PFSK-1 (cell line): Measurements from ENCODE around the gene AQP5.

ENCODE experiments used
- FOXP2 ChIP-seq: optimal IDR thresholded peaks from 2 replicates; pipeline ENCODE3; 2011; ENCODE audit warnings: borderline replicate concordance, control low read depth, inconsistent platforms; ENCODE audit not compliant: insufficient read depth; ENCODE audit errors: extremely low read length, extremely low read depth
- POLR2AphosphoS5 ChIP-seq: IDR thresholded peaks from 2 replicates; pipeline ENCODE4 v1.6.1; 2012; ENCODE audit warnings: low read depth, mild to moderate bottlenecking, control low read depth, low read length, moderate library complexity
- SIN3A ChIP-seq: IDR thresholded peaks from 2 replicates; pipeline ENCODE4 v1.6.1; 2012; ENCODE audit warnings: mild to moderate bottlenecking, low read length, moderate library complexity, borderline replicate concordance; ENCODE audit not compliant: insufficient read depth
- TAF1 ChIP-seq: IDR thresholded peaks from 2 replicates; pipeline ENCODE4 v1.6.1; 2012; ENCODE audit warnings: low read length, control low read depth, borderline replicate concordance; ENCODE audit not compliant: insufficient read depth
- TF ChIP-seq, protein P1 (sequence below), 2 experiments: IDR thresholded peaks; 2 replicates each; pipeline versions ENCODE4 v1.6.1 to v1.8.0; 2011 to 2012; ENCODE audit warnings: low read depth in 2 of 2, low read length in 2 of 2, control low read depth in 1 of 2, inconsistent platforms in 1 of 2, mild to moderate bottlenecking in 1 of 2, moderate library complexity in 1 of 2; ENCODE audit not compliant: insufficient read depth in 1 of 2

Gene AQP5

DNA sequence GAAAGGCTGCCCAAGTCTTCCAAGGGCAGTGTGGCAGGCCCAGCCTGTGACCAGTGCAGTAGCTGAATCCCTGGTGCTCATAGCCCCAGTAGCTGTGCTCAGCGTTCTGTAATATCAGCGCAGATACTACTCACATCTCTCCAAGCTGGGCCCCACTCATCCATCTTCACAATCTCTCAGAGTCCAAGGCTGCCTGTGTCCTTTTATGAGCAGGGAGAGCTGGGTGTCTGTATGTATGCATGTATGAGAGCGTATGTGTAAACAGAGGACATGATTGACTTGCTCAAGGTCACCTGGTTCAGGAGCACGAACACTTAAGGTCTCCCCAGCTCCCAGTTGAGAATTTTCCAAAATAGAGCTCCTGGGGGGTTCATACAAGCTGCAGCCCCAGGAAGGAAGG lies 16.5 kb downstream of the AQP5 start:
- no peak for TF ChIP-seq FOXP2
- TF ChIP-seq, protein P1, sequence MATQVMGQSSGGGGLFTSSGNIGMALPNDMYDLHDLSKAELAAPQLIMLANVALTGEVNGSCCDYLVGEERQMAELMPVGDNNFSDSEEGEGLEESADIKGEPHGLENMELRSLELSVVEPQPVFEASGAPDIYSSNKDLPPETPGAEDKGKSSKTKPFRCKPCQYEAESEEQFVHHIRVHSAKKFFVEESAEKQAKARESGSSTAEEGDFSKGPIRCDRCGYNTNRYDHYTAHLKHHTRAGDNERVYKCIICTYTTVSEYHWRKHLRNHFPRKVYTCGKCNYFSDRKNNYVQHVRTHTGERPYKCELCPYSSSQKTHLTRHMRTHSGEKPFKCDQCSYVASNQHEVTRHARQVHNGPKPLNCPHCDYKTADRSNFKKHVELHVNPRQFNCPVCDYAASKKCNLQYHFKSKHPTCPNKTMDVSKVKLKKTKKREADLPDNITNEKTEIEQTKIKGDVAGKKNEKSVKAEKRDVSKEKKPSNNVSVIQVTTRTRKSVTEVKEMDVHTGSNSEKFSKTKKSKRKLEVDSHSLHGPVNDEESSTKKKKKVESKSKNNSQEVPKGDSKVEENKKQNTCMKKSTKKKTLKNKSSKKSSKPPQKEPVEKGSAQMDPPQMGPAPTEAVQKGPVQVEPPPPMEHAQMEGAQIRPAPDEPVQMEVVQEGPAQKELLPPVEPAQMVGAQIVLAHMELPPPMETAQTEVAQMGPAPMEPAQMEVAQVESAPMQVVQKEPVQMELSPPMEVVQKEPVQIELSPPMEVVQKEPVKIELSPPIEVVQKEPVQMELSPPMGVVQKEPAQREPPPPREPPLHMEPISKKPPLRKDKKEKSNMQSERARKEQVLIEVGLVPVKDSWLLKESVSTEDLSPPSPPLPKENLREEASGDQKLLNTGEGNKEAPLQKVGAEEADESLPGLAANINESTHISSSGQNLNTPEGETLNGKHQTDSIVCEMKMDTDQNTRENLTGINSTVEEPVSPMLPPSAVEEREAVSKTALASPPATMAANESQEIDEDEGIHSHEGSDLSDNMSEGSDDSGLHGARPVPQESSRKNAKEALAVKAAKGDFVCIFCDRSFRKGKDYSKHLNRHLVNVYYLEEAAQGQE (IDR thresholded peaks at IDR 0.05; ENCODE audit: insufficient read depth in 1 of 2, low read depth in 2 of 2, low read length in 2 of 2), result no peak

GRCh38 chr12:49979016-49979586 lies 17.4 kb downstream of the AQP5 start:
- TF ChIP-seq POLR2AphosphoS5, result no peak
- TF ChIP-seq, protein P1 (IDR thresholded peaks at IDR 0.05; ENCODE audit: insufficient read depth in 1 of 2, low read depth in 2 of 2, low read length in 2 of 2), result no peak
- no peak for TF ChIP-seq SIN3A
- no peak for TF ChIP-seq TAF1
- no peak for TF ChIP-seq FOXP2

DNA sequence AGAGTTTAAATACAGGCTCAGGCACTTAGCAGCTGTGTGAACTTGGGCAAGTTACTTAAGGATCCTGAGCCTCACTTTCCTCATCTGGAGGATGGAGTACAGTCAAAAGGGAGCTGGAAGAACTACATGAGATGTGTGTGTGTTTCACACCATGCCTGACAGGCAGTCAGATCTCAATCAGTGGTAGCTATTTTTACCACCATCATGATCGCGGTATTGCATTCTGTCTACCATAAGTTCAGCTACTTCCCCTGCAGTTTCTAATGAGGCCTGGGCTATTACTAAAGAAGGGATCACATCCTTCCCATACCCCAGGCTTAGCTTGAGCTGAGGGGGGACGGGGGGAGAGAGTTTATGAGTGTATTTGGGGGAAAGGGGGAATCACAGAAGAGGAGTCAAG lies 18.1 kb downstream of the AQP5 start:
- TF ChIP-seq POLR2AphosphoS5, result no peak
- no peak for TF ChIP-seq FOXP2
- TF ChIP-seq TAF1, result no peak
- TF ChIP-seq, protein P1 (IDR thresholded peaks at IDR 0.05; ENCODE audit: insufficient read depth in 1 of 2, low read depth in 2 of 2, low read length in 2 of 2), result no peak
- TF ChIP-seq SIN3A, result no peak

- TF ChIP-seq TAF1 (no peak), FOXP2 (no peak), POLR2AphosphoS5 (no peak), SIN3A (no peak)
- TF ChIP-seq, protein P1 (IDR thresholded peaks at IDR 0.05; ENCODE audit: insufficient read depth in 1 of 2, low read depth in 2 of 2, low read length in 2 of 2), result no peak
Measured at GRCh38 chr12:49980501-49981349, 19.1 kb downstream of the AQP5 start.
